Vagina (tissue), 2 donors: Measurements from ENCODE around the gene ELOVL3. TPM values are rescaled to one million over a fixed set of nuclear protein-coding genes. Genes with fewer than 3 reads are reported as not detected.
A peak's percentile ranks its signal among the peaks of the same experiment; 100 is the strongest.

Source experiments
- DNase-seq, 2 donors: peaks; one replicate each; pipeline ENCODE4 v3.0.0-alpha.2; 2017; ENCODE audit errors: extremely low spot score in 2 of 2
- H3K27ac ChIP-seq: fragments of 200-600 bp; sonication (generic); one replicate; pipeline ENCODE4 v1.5.1; 2019
- H3K27me3 ChIP-seq: fragments of 200-600 bp; sonication (generic); one replicate; pipeline ENCODE4 v1.5.1; 2019
- H3K36me3 ChIP-seq, 2 donors: fragments of 200-600 bp; sonication (generic); one replicate each; pipeline ENCODE4 v1.5.1; 2017 to 2019
- H3K4me1 ChIP-seq: fragments of 200-600 bp; sonication (generic); one replicate; pipeline ENCODE4 v1.5.1; 2019
- H3K4me3 ChIP-seq, 2 donors: fragments of 200-600 bp; sonication (generic); 1 replicate in 1 of 2; 2 replicates in 1 of 2; pipeline ENCODE4 v1.5.1; 2016 to 2019
- H3K9me3 ChIP-seq: fragments of 200-600 bp; sonication (generic); one replicate; pipeline ENCODE4 v1.5.1; 2019
- CTCF ChIP-seq, 3 experiments: fragments of 450-650 bp in 2 of 3; fragments of 200-600 bp in 1 of 3; sonication (generic) in 1 of 3; IDR thresholded peaks; one replicate each; pipeline ENCODE4 v1.5.1; 2017 to 2019; ENCODE audit warnings: antibody characterized with exemption in 3 of 3, mild to moderate bottlenecking in 2 of 3, moderate library complexity in 2 of 3
- POLR2A ChIP-seq, 2 donors: fragments of 450-650 bp; IDR thresholded peaks; one replicate each; pipeline ENCODE4 v1.6.1; 2017; ENCODE audit warnings: antibody characterized with exemption in 2 of 2, mild to moderate bottlenecking in 2 of 2, moderate library complexity in 2 of 2
- POLR2AphosphoS5 ChIP-seq, 2 donors: sonication (generic); formaldehyde crosslinking; IDR thresholded peaks; one replicate each; pipeline ENCODE4 v1.9.0; 2017; ENCODE audit warnings: antibody characterized with exemption in 2 of 2, mild to moderate bottlenecking in 2 of 2, low read depth in 1 of 2; ENCODE audit not compliant: insufficient read depth in 1 of 2
- intact Hi-C: fragments of 100-400 bp; cut with DNase I; formaldehyde crosslinking; loops from one replicate; pipeline ENCODE4 v1.15.1; 2023
- total RNA-seq: library from RNA; depleted of rRNA; stranded (reverse); fragments of >200 nt; gene quantifications from one replicate; pipeline ENCODE4 v1.2.3, GENCODE V29; 2016

The ELOVL3 gene, protein sequence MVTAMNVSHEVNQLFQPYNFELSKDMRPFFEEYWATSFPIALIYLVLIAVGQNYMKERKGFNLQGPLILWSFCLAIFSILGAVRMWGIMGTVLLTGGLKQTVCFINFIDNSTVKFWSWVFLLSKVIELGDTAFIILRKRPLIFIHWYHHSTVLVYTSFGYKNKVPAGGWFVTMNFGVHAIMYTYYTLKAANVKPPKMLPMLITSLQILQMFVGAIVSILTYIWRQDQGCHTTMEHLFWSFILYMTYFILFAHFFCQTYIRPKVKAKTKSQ
- total RNA-seq = not detected

- TF ChIP-seq POLR2A (IDR thresholded peaks at IDR 0.05) (peak in 1 of 2 donors; percentile 22), POLR2AphosphoS5 (IDR thresholded peaks at IDR 0.05; ENCODE audit: insufficient read depth in 1 of 2, low read depth in 1 of 2) (peak; percentile 75), CTCF (IDR thresholded peaks at IDR 0.05) (no peak)
- intact Hi-C loops = loop anchor here (5.0 to 10.0 kb wide), 2 partner anchors 61 to 126 kb away; no protein-coding TSS in a partner anchor
- no peaks in the 10 kb centered on the region for H3K36me3 ChIP-seq
- H3K27ac ChIP-seq = peak within 1 kb of the TSS; percentile 73
- peaks cover under 1% of the 10 kb centered on the region for H3K27me3 ChIP-seq
- H3K4me1 ChIP-seq = peaks cover 28% of the 10 kb centered on the region
- H3K9me3 ChIP-seq = no peaks in the 10 kb centered on the region
- peak within 1 kb of the TSS; percentile 24 to 27 for H3K4me3 ChIP-seq
- DNase-seq = no peak
Observed at GRCh38 chr10:102225646-102226541, at the start of gene ELOVL3. Gene ELOVL3, plus strand, starts transcription at chr10:102226299. Its CDS starts 250 bp downstream, at chr10:102226549.

DNA sequence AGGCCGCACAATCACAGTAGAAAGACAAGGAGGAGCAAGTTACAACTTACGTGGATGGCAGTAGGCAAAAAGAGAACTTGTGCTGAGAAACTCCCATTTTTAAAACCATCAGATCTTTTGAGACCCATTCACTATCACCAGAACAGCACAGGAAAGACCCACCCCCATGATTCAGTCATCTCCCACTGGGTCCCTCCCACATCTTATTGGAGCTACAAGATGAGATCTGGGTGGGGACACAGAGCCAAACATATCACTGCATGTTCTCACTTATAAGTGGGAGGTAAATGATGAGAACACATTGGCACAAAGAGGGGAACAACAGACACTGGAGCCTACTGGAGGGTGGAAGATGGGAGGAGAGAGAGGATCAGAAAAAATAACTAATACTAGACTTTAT lies 41.5 kb upstream of the ELOVL3 start:
- Histone ChIP-seq H3K36me3 (no peaks in the 10 kb centered on the region), H3K4me1 (peaks cover 5% of the 10 kb centered on the region), H3K27ac (no peak overlapping the region), H3K9me3 (no peaks in the 10 kb centered on the region), H3K4me3 (no peak overlapping the region), H3K27me3 (no peaks in the 10 kb centered on the region)
- DNase-seq = no peak
- intact Hi-C loops = no loop called here
- TF ChIP-seq CTCF (IDR thresholded peaks at IDR 0.05) (no peak), POLR2AphosphoS5 (IDR thresholded peaks at IDR 0.05; ENCODE audit: insufficient read depth in 1 of 2, low read depth in 1 of 2) (no peak), POLR2A (IDR thresholded peaks at IDR 0.05) (no peak)

- TF ChIP-seq POLR2A (IDR thresholded peaks at IDR 0.05) (no peak), CTCF (IDR thresholded peaks at IDR 0.05) (no peak)
- Histone ChIP-seq H3K4me1 (peaks cover 5% of the 10 kb centered on the region), H3K4me3 (no peak overlapping the region), H3K9me3 (no peaks in the 10 kb centered on the region), H3K27ac (no peak overlapping the region), H3K36me3 (no peaks in the 10 kb centered on the region), H3K27me3 (no peaks in the 10 kb centered on the region)
- intact Hi-C loops = no loop called here
- DNase-seq = no peak
Observed at GRCh38 chr10:102185272-102185671, 40.8 kb upstream of the ELOVL3 start.

- Histone ChIP-seq H3K9me3 (no peaks in the 10 kb centered on the region), H3K4me3 (no peak overlapping the region), H3K27ac (no peak overlapping the region), H3K4me1 (peaks cover 5% of the 10 kb centered on the region), H3K27me3 (no peaks in the 10 kb centered on the region), H3K36me3 (no peaks in the 10 kb centered on the region)
- no peak for DNase-seq
- intact Hi-C loops = no loop called here
- TF ChIP-seq CTCF (IDR thresholded peaks at IDR 0.05) (no peak), POLR2A (IDR thresholded peaks at IDR 0.05) (no peak), POLR2AphosphoS5 (IDR thresholded peaks at IDR 0.05; ENCODE audit: insufficient read depth in 1 of 2, low read depth in 1 of 2) (no peak)
Observed at GRCh38 chr10:102185811-102186527, 40.1 kb upstream of the ELOVL3 start.
